T-helper 2 cell treated with Interferon-gamma antibody and Interleukin-4, amounts not matched to agents 5 μg/mL and 100 μg/mL, for 36 hours (primary cell): ENCODE results near the gene TAS2R60.
"Not testable (repeated sequence)": the region's sequence is repeated elsewhere in the genome, so short reads cannot be mapped to it uniquely, and the experiment has no call there.

Experiments
- DNase-seq: peaks from one replicate; pipeline ENCODE4 v3.0.0; 2021; ENCODE audit warnings: low spot score
- H3K27ac Mint-ChIP-seq: one replicate; pipeline ENCODE4 v1.8.0; 2021; ENCODE audit warnings: mild to moderate bottlenecking, mixed read lengths
- H3K27me3 Mint-ChIP-seq: one replicate; pipeline ENCODE4 v1.8.0; 2021; ENCODE audit warnings: low read depth, mixed read lengths
- H3K36me3 Mint-ChIP-seq: one replicate; pipeline ENCODE4 v1.8.0; 2021; ENCODE audit warnings: low read depth, mixed read lengths
- H3K4me1 Mint-ChIP-seq: one replicate; pipeline ENCODE4 v1.8.0; 2021; ENCODE audit warnings: low read depth, mixed read lengths
- H3K4me3 Mint-ChIP-seq: one replicate; pipeline ENCODE4 v1.8.0; 2022; ENCODE audit warnings: mild to moderate bottlenecking, moderate library complexity, mixed read lengths
- H3K9me3 Mint-ChIP-seq: one replicate; pipeline ENCODE4 v1.8.0; 2021; ENCODE audit warnings: mixed read lengths

Gene TAS2R60

GRCh38 chr7:143459359-143459758, 16.1 kb downstream of the TAS2R60 start:
- H3K9me3 Mint-ChIP-seq = no peaks in the 10 kb centered on the region
- no peaks in the 10 kb centered on the region for H3K4me1 Mint-ChIP-seq
- H3K27ac Mint-ChIP-seq = no peak overlapping the region
- no peak for DNase-seq
- no peaks in the 10 kb centered on the region for H3K36me3 Mint-ChIP-seq
- H3K27me3 Mint-ChIP-seq = peaks cover 4% of the 10 kb centered on the region
- H3K4me3 Mint-ChIP-seq = no peak overlapping the region

GRCh38 chr7:143460271-143460979, 17.2 kb downstream of the TAS2R60 start:
- H3K9me3 Mint-ChIP-seq = no peaks in the 10 kb centered on the region
- H3K36me3 Mint-ChIP-seq = no peaks in the 10 kb centered on the region
- H3K4me1 Mint-ChIP-seq = no peaks in the 10 kb centered on the region
- no peak overlapping the region for H3K4me3 Mint-ChIP-seq
- no peak for DNase-seq
- peaks cover 4% of the 10 kb centered on the region for H3K27me3 Mint-ChIP-seq
- H3K27ac Mint-ChIP-seq = no peak overlapping the region

- peaks cover 4% of the 10 kb centered on the region for H3K27me3 Mint-ChIP-seq
- no peak overlapping the region for H3K27ac Mint-ChIP-seq
- no peak overlapping the region for H3K4me3 Mint-ChIP-seq
- no peaks in the 10 kb centered on the region for H3K4me1 Mint-ChIP-seq
- no peak for DNase-seq
- H3K36me3 Mint-ChIP-seq = no peaks in the 10 kb centered on the region
- no peaks in the 10 kb centered on the region for H3K9me3 Mint-ChIP-seq
Measured at GRCh38 chr7:143462045-143462444, 18.8 kb downstream of the TAS2R60 start.

- Mint-ChIP-seq H3K27ac (no peak overlapping the region), H3K9me3 (no peaks in the 10 kb centered on the region), H3K27me3 (no peaks in the 10 kb centered on the region), H3K36me3 (no peaks in the 10 kb centered on the region), H3K4me3 (no peak overlapping the region), H3K4me1 (no peaks in the 10 kb centered on the region)
- DNase-seq = no peak
Measured at GRCh38 chr7:143463556-143463955, 20.3 kb downstream of the TAS2R60 start.

GRCh38 chr7:143463957-143464356, 20.7 kb downstream of the TAS2R60 start:
- no peak for DNase-seq
- H3K4me1 Mint-ChIP-seq = no peaks in the 10 kb centered on the region
- no peaks in the 10 kb centered on the region for H3K9me3 Mint-ChIP-seq
- H3K27me3 Mint-ChIP-seq = no peaks in the 10 kb centered on the region
- H3K27ac Mint-ChIP-seq = no peak overlapping the region
- H3K4me3 Mint-ChIP-seq = no peak overlapping the region
- H3K36me3 Mint-ChIP-seq = no peaks in the 10 kb centered on the region

- Mint-ChIP-seq H3K9me3 (no peaks in the 10 kb centered on the region), H3K27ac (no peak overlapping the region), H3K27me3 (peaks cover 4% of the 10 kb centered on the region), H3K4me3 (no peak overlapping the region), H3K36me3 (no peaks in the 10 kb centered on the region), H3K4me1 (no peaks in the 10 kb centered on the region)
- DNase-seq = no peak
Measured at GRCh38 chr7:143467724-143468123, 24.5 kb downstream of the TAS2R60 start.

- not testable (repeated sequence) for H3K27ac Mint-ChIP-seq, H3K4me3 Mint-ChIP-seq, H3K27me3 Mint-ChIP-seq, H3K4me1 Mint-ChIP-seq, H3K36me3 Mint-ChIP-seq, DNase-seq, H3K9me3 Mint-ChIP-seq
Measured at GRCh38 chr7:143472071-143472689, 28.9 kb downstream of the TAS2R60 start.

- no peaks in the 10 kb centered on the region for H3K4me1 Mint-ChIP-seq
Measured at GRCh38 chr7:143477501-143478150, 34.4 kb downstream of the TAS2R60 start, which contains the start of gene TAS2R41. TAS2R41 (plus strand) TSS chr7:143477873; CDS start chr7:143477873, 0 bp downstream.

GRCh38 chr7:143479055-143479766, 36.0 kb downstream of the TAS2R60 start:
- Mint-ChIP-seq H3K9me3 (no peaks in the 10 kb centered on the region), H3K27ac (no peak overlapping the region), H3K27me3 (no peaks in the 10 kb centered on the region), H3K4me3 (no peak overlapping the region), H3K36me3 (no peaks in the 10 kb centered on the region), H3K4me1 (no peaks in the 10 kb centered on the region)
- DNase-seq = no peak

More at GRCh38 chr7:143477501-143478150, 34.4 kb downstream of the TAS2R60 start, which contains the start of gene TAS2R41:
- no peaks in the 10 kb centered on the region for H3K36me3 Mint-ChIP-seq
- DNase-seq = no peak
- H3K9me3 Mint-ChIP-seq = no peaks in the 10 kb centered on the region
- no peaks in the 10 kb centered on the region for H3K27me3 Mint-ChIP-seq
- no peak within 1 kb of the TSS for H3K4me3 Mint-ChIP-seq
- H3K27ac Mint-ChIP-seq = no peak within 1 kb of the TSS

GRCh38 chr7:143480501-143480900, 37.2 kb downstream of the TAS2R60 start:
- no peaks in the 10 kb centered on the region for H3K9me3 Mint-ChIP-seq
- no peak for DNase-seq
- no peaks in the 10 kb centered on the region for H3K36me3 Mint-ChIP-seq
- H3K4me1 Mint-ChIP-seq = no peaks in the 10 kb centered on the region
- H3K27me3 Mint-ChIP-seq = no peaks in the 10 kb centered on the region
- no peak overlapping the region for H3K27ac Mint-ChIP-seq
- H3K4me3 Mint-ChIP-seq = no peak overlapping the region

GRCh38 chr7:143484119-143484518, 40.9 kb downstream of the TAS2R60 start:
- DNase-seq = no peak
- Mint-ChIP-seq H3K27ac (no peak overlapping the region), H3K4me1 (no peaks in the 10 kb centered on the region), H3K4me3 (no peak overlapping the region), H3K27me3 (no peaks in the 10 kb centered on the region), H3K9me3 (no peaks in the 10 kb centered on the region), H3K36me3 (no peaks in the 10 kb centered on the region)

- Mint-ChIP-seq H3K4me3 (no peak overlapping the region), H3K36me3 (no peaks in the 10 kb centered on the region)
Measured at GRCh38 chr7:143485094-143485493, 41.8 kb downstream of the TAS2R60 start.

GRCh38 chr7:143485500-143485899, 42.2 kb downstream of the TAS2R60 start:
- no peaks in the 10 kb centered on the region for H3K4me1 Mint-ChIP-seq

More at GRCh38 chr7:143485094-143485493, 41.8 kb downstream of the TAS2R60 start:
- no peaks in the 10 kb centered on the region for H3K27me3 Mint-ChIP-seq
- H3K27ac Mint-ChIP-seq = no peak overlapping the region
- no peak for DNase-seq
- H3K9me3 Mint-ChIP-seq = no peaks in the 10 kb centered on the region
- no peaks in the 10 kb centered on the region for H3K4me1 Mint-ChIP-seq

GRCh38 chr7:143486266-143486665, 43.0 kb downstream of the TAS2R60 start:
- H3K27ac Mint-ChIP-seq, DNase-seq, H3K9me3 Mint-ChIP-seq, H3K4me1 Mint-ChIP-seq, H3K27me3 Mint-ChIP-seq, H3K36me3 Mint-ChIP-seq, H3K4me3 Mint-ChIP-seq: not testable (repeated sequence)

More at GRCh38 chr7:143485500-143485899, 42.2 kb downstream of the TAS2R60 start:
- no peak for DNase-seq
- Mint-ChIP-seq H3K27ac (no peak overlapping the region), H3K36me3 (no peaks in the 10 kb centered on the region), H3K9me3 (no peaks in the 10 kb centered on the region), H3K4me3 (no peak overlapping the region), H3K27me3 (no peaks in the 10 kb centered on the region)
